DMS153 (cell line): Measurements from ENCODE around the gene TMEM132E.

Source experiments
- DNase-seq: peaks from one replicate; lab custom pipeline; 2025; lab: John Stamatoyannopoulos, UW

Gene TMEM132E

GRCh38 chr17:34606763-34607162, 27.4 kb downstream of the TMEM132E start:
- DNase-seq, result no peak

- DNase-seq, result no peak
Observed at GRCh38 chr17:34607917-34608316, 28.5 kb downstream of the TMEM132E start.

GRCh38 chr17:34609210-34609609, 29.8 kb downstream of the TMEM132E start:
- no peak for DNase-seq

- DNase-seq, result no peak
Observed at GRCh38 chr17:34610039-34610438, 30.7 kb downstream of the TMEM132E start.

GRCh38 chr17:34610506-34610905, 31.1 kb downstream of the TMEM132E start:
- no peak for DNase-seq

GRCh38 chr17:34613064-34614019, 34.0 kb downstream of the TMEM132E start:
- no peak for DNase-seq

- peak; percentile 8 for DNase-seq
Observed at GRCh38 chr17:34614698-34615097, 35.3 kb downstream of the TMEM132E start.

- no peak for DNase-seq
Observed at GRCh38 chr17:34615326-34615725, 35.9 kb downstream of the TMEM132E start.

GRCh38 chr17:34616148-34616547, 36.8 kb downstream of the TMEM132E start:
- peak; percentile 45 for DNase-seq

- DNase-seq, result no peak
Observed at GRCh38 chr17:34617398-34617797, 38.0 kb downstream of the TMEM132E start.

GRCh38 chr17:34619687-34620217, 40.4 kb downstream of the TMEM132E start:
- peak; percentile 53 for DNase-seq

- DNase-seq, result no peak
Observed at GRCh38 chr17:34620458-34620857, 41.1 kb downstream of the TMEM132E start.

- no peak for DNase-seq
Observed at GRCh38 chr17:34622862-34623623, 43.7 kb downstream of the TMEM132E start.

- DNase-seq, result no peak
Observed at GRCh38 chr17:34623856-34624766, 44.7 kb downstream of the TMEM132E start.

- DNase-seq, result no peak
Observed at GRCh38 chr17:34624767-34625383, 45.5 kb downstream of the TMEM132E start.

GRCh38 chr17:34626121-34626681, 46.8 kb downstream of the TMEM132E start:
- DNase-seq, result no peak

- DNase-seq, result no peak
Observed at GRCh38 chr17:34628879-34629278, 49.5 kb downstream of the TMEM132E start.

GRCh38 chr17:34633351-34633750, 54.0 kb downstream of the TMEM132E start:
- peak; percentile 87 for DNase-seq

- no peak for DNase-seq
Observed at GRCh38 chr17:34633760-34634159, 54.4 kb downstream of the TMEM132E start.

- no peak for DNase-seq
Observed at GRCh38 chr17:34634551-34635160, 55.3 kb downstream of the TMEM132E start.
